HG03432 (cell line): ENCODE results near the gene FZD7.

Experiments used
- ATAC-seq: cut with Tn5 transposase; IDR thresholded peaks from one replicate; pipeline ENCODE4 v1.9.1; 2021; ENCODE audit warnings: mild to moderate bottlenecking, moderate library complexity; ENCODE audit not compliant: unreplicated experiment

FZD7 gene

DNA sequence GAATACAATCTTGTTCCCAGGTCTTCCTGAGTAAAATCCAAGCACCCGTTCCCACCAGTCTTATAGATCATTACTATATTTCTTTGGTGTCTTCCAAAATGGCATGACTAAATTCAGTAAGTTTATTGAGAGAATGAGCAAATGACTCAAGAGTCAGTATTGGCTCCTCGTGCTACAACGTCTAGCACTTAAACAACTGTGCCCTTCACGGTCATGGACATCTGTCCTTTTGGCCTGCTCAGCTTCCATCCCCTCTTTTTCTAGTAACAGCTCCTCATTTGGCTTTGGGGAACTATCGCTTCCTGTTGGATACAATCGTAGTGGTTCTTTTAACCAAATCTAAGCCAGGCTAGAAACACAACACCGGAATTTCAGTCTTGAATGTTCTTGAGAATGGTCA, 24.1 kb upstream of the FZD7 start:
- no peak for ATAC-seq

DNA sequence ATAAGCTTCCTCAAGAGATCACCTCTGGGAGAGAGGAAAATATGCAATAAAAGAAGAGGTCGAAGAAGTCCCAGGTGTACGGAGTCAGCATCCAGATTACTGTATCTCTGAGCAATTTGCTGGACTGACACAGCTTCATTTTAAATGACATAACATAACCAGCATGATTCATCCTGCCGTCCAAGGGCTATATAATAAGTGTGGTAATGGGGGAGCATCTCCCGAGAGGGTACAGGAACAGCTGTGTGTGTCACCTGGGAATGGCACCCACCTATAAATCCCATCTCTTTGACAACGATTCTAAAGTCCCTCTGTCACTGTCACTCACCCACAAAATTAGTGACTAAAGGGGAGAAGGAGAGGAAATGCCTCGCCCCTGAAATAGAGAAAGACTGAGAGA, 19.3 kb upstream of the FZD7 start:
- ATAC-seq: no peak

DNA sequence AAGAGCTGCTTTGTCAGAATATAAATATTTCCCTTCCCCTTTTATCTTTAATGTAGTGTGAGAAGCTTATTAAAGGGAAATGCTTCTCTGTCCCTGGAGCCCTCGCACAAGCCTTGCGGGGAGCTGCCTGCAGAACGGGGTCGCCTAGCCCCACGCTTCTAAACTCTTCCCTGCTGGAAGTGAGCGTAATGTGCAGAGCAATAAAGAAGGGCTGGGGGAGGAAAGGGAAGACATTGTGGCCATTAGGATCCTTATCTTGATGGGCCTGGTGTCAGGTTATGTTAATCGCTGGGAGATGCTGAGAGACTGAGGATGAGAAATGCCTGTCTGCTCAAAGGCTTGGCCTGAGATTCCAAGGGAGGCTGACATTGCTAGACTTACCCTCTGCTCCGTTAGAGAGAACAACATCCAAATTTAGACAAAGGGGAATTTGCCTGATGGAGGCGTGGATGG, 18.9 kb upstream of the FZD7 start:
- ATAC-seq: no peak

DNA sequence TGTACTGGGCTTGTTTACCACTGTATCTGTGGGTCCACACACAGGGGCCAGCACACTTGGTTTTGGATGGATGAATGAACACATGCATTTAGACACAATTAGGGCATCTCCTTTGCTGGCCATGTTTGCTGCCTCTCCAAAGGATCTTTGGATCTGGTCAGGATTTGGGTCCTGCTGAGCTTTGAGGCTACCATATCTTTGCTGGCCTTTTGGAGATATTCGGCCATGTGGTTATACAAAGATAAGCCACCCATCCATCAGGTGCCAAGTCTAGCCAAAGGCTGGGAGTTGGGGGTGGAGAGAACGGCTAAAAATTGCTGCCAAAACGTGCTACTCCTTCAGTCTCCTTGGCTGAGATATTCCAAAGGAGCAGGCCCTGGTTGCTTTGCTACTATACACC, 18.2 kb upstream of the FZD7 start:
- ATAC-seq: no peak

DNA sequence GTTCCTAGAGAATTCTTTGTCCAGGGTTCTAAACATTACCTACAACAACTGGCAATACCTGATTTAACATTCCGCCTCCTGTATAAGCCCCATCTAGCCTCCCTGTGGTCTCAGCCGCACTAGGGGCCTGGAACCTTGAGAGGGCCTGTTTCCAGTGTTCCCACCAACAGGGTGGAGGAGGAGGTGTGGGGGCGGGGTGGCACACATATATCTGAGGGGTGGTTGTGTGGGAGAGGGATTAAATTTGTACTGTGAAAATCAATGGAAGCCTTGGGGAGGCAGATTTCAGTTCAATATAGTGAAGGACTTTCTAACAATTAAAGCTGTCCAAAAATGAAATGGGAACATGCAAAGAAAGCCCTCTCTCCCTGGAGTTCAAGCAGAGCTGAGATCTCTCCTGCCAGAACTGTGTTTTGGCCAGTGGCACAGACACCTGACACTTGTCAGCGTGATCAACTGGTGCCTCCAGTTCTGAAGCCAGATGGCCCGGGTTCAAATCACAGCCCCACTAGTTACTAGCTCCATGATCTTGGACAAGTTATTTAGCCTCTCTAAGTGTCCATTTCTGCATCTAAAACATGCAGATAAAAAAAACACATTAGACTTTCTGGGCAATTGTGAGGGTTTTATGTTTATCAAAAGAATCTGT, 17.0 kb upstream of the FZD7 start:
- ATAC-seq: no peak

DNA sequence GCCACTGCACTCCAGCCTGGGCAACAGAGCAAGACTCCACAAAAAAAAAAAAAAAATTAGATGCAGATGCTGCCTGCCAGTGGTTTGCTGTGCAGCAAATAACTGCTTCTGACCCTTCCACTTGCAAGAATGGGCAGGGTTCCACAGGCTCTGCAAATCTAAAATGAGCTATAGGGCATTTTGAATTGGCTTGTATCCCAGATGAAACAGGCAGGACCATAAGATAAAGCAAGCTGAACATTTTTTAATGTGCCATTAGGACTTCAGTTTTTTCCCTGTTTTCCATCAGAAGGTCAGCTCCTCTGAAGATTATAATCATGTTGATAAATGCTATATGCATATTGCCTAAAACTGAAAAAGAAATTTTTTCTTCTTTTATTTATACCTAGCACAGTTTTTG, 15.7 kb upstream of the FZD7 start:
- ATAC-seq: no peak

DNA sequence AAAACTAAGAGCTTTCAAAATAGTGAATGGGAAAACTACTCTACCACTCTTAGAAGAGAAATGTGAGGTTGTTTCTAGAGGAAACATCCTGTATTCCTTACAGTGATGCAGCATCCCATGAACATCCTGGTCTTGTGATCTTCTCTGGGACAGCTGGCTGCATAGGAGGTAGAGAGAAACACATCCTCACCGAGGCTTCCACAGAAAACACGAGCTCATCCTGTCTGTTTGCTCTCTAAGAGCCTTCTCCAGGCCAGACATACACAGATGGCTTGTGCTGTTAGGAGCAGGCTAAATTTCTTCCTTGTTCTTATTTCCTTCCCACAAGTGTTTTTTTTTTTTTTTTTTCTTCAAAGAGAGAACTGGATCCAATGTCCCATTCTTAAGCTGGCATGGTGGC, 14.7 kb upstream of the FZD7 start:
- ATAC-seq: no peak

DNA sequence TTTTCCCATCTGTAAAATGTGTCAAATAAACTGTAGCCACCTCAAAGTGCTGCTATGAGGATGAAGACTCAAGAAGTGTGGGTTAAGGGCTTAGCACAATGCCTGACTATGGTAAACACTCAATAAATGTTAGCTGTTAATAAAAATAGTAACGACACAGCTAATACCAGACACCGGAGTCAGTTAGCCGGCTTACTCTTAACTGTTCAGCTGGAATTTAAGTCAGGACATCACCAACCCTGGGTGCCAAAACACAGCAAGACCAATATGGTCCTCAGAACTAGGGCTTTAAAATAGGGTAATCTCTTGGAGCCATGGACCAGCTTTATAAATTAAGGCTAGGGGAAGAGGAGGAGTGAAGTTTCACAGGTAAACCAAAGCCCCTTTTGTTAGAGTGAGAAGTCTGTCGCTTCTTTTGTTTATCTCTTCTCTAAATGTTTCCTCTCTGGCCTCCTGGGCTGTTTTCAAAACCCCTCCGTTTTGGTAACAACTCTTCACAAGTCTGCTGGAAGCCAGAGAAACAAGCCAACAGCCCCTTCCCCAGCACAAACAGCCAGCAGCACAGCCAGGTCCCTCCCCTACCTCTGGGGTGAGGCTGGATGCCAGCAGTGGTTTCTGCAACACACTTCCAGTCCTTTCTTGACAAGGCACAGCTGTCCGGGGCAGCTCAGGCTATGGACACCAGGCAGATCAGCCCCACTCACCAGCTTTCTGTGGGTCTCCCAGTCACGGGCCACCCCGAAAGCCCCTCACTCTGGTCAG, 13.8 kb upstream of the FZD7 start:
- no peak for ATAC-seq

DNA sequence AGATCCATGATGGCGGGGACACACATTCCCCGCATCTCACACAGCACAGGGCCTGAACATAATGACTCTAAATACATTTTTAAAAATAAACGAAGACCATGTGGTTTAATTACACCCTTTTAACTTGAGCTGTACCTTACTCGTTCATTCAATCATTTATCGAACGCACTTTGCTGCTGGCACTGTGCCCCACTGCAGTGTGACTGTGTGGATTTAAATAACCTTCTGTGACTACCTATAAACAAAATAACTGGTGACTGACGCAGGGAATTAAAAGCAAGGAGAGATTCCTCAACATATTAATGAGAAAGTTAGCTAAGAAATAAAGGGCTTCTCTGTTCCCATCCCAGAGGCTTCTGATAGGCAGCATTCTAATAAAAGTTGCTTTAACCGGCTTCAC, 10.9 kb upstream of the FZD7 start:
- ATAC-seq: no peak

DNA sequence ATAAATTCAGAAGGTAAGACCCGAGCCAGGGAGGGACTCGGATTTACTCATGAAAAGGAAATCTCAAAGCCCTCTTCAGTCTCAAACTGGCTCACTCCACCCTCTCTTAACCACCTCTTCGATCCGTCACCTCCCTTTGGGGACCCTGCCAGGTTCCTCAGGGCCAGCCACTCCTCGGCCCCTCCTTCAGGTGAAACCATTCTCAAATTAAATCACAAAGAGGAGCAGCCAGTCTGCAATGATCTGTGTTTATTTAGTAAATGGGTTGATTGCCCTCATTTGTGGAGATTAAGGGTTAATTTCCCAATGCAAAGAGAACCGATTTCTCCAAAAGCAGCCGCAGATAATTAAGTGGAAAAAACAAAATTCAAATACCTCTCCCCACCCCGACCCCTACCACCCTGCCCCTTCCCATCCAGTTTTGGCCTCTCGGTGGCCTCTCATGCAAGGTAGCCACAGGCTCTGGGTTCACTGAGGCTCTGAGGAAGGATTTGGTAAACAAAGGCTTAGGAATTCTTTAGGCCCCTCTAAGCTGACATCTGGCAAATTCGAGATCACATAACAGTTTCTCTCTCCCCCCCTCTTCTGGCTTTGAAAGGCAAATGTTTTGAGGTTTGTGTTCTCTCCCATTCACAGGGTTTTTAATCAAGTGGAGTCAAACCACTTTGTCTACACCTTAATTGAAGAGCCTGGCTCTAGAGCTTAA, 10.3 kb upstream of the FZD7 start:
- no peak for ATAC-seq

DNA sequence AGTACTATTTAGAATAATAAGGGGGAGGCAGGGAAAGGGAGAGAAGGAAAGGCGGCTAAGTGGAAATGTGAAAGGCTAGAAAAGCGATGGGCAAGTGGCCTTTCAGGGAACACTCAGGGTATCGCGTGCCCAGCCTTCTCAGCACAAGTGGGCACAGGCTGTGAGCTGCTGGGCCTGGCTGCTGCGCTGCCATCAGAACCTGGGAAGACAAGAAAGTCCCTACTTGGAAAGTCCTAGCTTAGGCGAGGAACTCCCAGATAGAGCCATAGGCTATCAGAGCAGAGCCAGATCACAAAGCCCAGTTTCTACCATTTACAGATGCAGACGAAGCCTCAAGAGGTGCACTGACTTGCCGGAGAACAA, 9.8 kb upstream of the FZD7 start:
- no peak for ATAC-seq

DNA sequence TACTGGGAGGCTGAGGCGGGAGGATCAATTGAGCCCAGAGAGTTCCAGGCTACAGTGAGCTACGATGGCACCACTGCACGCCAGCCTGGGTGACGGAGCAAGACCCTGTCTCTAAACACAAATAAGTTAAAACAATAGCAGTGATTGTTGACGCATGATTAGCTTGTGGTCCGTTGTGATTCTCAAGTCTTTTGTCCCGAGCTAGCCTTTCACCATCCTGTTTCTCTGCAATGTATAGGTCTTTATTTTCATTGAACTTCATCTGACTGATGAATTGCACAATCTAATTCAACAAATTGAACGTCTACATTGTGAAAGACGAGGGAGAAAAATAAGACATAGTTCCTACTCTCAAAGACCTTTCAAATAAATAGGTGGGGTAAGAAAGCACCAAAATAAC, 8.8 kb upstream of the FZD7 start:
- ATAC-seq: no peak

DNA sequence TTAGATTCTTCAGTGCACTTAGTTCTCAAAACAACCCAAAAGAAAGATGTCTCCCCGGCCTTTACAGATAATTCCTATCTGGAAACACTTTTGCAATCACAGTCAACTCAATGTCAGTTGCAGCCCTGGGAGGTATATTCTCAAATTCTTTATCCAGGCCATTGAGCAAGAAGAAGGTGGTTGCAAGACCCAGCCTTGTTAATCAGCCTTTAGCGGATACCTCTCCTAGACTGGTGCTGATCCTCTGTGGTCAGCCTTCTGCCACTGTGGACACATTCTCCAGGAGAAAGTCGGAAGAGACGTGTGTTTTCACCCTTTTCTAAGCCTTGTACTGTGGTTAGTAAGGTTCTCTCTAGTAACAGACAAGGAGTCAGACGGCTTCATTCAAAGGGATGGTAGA, 7.8 kb upstream of the FZD7 start:
- ATAC-seq: no peak

DNA sequence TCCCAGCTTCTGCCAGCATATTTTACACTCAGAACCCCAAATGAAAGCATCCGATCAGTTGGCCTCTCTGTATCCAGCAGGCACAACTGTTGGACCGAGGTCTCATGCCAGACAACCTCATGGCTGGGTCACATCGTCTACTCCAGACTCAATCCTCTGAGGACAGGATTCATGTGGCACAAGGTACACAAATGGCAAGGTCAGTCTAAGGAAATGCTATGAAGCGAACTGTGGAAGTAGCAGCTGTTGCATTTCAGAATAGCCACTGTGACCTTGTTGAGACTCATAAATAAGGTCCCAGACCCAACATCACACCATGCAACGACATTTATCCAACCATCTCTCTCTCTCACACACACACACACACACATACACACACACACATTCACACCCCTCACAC, 7.1 kb upstream of the FZD7 start:
- ATAC-seq: no peak

DNA sequence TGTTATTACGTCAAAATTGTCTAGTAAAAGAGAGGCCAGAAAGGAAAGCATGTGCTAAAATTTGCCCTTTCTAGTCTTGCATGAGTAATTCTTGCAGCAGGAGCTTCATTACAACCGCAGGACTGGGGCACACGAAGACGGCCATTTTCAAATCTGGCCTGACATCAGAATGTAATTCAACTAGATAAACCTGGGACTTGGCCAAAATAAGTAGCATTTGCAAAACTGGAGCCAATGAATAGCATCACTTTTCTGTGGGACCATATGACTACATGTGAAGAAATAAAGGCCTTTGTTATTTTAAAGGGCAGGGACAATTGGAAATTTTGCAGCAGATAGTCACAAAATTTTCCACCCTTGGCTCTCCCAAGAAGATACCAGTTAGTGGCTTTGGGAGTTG, 3.0 kb upstream of the FZD7 start:
- no peak for ATAC-seq

DNA sequence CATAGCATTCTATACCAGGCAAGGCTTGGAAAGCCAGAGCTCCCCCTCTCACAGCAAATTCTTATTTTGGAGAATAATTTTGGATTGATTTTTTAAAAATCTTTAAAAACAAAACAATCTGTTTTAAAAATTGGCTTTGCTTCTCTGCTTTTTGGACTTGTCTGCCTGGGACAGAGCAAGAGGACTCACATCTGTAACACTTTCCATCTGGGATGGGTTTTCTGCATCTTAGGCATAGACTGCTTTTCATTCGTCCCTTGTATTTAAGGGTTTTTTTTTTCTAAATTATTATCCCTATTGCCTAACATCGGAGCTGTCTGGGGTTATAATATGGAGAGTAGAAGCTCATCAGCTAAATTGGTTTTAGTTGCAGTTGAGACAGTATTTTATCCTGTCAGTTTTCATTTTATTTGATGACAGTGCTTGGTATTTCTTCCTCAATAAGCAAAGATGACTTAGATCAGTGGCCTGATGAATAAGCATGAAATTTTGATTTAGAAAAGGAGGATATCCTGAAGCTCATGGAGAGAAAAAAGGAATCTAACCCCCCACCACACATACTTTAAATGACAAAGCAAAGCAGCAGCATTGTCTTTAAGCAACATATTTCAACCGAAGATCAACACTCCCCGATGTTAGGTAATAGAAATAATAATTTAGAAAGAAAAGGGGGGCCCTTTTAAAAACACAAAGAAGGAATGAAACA, 2.3 kb upstream of the FZD7 start:
- no peak for ATAC-seq

DNA sequence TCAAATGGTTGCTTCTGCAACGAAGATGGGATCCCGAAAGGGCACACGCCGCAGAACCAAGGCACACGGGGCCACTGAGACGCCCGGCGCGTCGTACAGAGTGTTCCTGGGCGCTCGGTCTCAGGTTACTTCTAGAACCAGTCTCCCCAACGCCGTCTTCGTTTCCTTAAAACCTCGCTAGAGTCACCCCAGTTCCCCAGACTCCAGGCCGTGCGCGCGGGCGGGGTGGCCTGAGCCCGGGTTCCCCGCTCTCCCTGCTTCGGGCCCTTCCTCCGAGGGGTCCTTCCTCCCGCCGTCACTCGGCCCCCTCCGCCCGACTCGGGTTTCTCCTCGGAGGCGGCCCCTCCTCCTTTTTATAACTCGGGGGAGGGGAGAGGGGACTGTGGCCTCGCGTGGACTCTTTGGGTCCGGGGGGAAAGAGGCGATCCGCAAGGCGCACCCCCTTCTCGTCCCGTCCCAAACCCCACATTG, 774 bp upstream of the FZD7 start:
- peak; percentile 11 for ATAC-seq

DNA sequence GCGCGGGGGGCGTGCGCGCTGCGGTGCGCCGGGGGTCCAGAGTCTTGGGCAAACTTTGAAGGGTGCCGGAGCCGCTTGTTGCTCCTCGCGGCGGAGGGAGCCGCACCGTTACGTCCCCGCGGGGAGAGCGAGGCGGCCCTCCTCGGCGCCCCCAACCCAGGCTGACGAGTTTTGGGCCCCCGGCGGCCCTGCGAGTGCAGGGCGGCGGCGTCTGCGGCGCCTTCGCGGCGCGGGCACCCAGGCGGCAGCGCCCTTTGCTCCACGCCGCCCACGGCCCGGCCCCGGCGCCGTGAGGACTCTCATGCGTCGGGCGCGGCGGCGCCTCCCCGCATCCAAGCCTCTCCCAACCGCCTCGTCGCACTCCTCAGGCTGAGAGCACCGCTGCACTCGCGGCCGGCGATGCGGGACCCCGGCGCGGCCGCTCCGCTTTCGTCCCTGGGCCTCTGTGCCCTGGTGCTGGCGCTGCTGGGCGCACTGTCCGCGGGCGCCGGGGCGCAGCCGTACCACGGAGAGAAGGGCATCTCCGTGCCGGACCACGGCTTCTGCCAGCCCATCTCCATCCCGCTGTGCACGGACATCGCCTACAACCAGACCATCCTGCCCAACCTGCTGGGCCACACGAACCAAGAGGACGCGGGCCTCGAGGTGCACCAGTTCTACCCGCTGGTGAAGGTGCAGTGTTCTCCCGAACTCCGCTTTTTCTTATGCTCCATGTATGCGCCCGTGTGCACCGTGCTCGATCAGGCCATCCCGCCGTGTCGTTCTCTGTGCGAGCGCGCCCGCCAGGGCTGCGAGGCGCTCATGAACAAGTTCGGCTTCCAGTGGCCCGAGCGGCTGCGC, 814 bp downstream of the FZD7 start:
- peak; percentile 17 for ATAC-seq

DNA sequence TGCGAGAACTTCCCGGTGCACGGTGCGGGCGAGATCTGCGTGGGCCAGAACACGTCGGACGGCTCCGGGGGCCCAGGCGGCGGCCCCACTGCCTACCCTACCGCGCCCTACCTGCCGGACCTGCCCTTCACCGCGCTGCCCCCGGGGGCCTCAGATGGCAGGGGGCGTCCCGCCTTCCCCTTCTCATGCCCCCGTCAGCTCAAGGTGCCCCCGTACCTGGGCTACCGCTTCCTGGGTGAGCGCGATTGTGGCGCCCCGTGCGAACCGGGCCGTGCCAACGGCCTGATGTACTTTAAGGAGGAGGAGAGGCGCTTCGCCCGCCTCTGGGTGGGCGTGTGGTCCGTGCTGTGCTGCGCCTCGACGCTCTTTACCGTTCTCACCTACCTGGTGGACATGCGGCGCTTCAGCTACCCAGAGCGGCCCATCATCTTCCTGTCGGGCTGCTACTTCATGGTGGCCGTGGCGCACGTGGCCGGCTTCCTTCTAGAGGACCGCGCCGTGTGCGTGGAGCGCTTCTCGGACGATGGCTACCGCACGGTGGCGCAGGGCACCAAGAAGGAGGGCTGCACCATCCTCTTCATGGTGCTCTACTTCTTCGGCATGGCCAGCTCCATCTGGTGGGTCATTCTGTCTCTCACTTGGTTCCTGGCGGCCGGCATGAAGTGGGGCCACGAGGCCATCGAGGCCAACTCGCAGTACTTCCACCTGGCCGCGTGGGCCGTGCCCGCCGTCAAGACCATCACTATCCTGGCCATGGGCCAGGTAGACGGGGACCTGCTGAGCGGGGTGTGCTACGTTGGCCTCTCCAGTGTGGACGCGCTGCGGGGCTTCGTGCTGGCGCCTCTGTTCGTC, 1.7 kb downstream of the FZD7 start:
- ATAC-seq: no peak

DNA sequence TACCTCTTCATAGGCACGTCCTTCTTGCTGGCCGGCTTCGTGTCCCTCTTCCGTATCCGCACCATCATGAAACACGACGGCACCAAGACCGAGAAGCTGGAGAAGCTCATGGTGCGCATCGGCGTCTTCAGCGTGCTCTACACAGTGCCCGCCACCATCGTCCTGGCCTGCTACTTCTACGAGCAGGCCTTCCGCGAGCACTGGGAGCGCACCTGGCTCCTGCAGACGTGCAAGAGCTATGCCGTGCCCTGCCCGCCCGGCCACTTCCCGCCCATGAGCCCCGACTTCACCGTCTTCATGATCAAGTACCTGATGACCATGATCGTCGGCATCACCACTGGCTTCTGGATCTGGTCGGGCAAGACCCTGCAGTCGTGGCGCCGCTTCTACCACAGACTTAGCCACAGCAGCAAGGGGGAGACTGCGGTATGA, 2.3 kb downstream of the FZD7 start:
- ATAC-seq: no peak
